Activated T-cell treated with anti-CD3 and anti-CD28 coated beads for 48 hours (primary cell): ENCODE results near the gene TPD52L3.

Experiments
- DNase-seq: peaks from one replicate; pipeline ENCODE4 v3.0.0-alpha.2; 2020; ENCODE audit warnings: low read depth

The TPD52L3 gene

DNA sequence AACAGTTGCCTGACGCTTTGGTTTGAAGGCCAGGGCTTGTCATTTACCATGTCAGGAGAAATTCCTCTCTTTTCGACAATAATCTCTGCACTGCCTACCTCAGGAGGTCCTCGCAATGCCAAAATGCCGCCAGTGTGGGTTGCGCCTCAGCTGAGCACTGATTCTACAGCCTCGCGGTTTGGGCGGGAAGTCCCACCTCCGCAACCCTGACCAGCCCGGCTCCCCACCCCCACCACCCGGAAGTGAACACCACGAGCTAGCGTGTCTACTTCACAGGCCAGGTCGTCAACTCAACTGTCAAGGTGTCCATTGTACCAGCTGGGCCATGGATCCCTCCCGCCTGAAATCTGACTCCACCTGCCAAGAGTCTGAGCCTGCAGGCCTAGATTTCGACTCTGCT lies at the start of gene TPD52L3:
TSS of gene TPD52L3 (plus strand) at position 273 of the 400 bp plus-strand sequence. CDS start 221 bp downstream, outside the sequence.
- no peak for DNase-seq

GRCh38 chr9:6301858-6302257 lies 26.3 kb upstream of the TPD52L3 start:
- no peak for DNase-seq

DNA sequence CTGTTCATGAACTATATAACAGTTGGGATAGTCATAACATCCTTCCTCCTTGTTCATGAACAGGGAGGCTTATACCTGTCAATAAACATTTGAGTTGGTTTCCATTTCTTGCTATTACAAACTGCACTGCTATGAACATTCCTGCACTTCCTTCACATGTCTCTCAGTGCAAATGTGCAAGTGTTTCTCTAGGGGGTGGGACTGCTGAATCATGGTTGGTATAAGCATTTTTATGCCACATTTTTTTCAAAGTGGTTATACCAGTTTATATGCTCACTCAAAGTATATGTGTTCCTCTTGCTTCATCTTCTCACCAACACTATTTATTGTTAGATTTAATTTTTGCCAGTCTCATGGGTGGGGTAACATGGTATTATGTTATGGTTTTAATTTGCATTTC lies 25.8 kb upstream of the TPD52L3 start:
- DNase-seq = no peak

DNA sequence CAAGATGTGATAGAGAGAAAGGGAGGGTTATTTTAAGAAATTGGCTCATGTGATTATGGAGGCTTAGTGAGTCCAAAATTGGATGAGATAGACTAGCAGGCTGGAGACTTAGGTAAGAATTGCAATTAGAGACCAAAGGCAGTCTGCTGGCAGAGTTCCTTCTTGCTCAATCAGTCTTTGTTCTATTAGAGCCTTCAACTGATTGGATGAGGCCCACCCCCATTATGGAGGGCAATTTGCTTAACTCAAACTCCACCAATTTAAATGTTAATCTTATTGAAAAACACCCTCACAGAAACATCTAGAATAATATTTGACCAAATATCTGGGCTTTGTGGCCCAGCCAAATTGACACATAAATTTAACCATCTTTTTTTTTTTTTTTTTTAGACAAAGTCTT lies 23.9 kb upstream of the TPD52L3 start:
- DNase-seq = no peak

DNA sequence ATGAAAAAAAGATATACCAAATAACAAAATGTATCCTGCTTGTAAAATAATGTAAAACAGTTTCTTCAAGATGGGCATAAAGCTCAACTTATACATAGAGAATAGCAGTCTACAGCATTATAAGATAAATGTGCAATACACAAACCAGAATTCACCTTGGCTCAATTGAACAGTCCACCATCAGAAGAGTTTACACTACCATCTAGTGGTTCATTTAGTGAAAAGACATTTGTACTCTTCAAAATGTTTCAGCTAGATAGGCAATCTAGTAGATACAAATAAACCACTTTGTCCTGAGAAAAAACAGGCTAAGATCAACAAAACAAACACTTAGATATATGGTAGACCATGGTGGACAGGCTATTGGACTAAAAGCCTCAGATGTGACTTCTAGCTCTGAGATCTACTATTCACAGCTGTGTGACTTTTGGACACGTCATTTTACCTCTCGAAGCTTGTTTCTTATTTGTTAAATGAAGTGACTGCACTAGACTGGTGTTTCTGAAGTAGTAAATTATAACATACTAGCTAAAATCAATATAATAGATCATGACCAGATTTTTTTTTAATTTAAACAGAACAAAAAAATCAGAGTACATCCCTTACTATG lies 22.1 kb upstream of the TPD52L3 start:
- DNase-seq = no peak

DNA sequence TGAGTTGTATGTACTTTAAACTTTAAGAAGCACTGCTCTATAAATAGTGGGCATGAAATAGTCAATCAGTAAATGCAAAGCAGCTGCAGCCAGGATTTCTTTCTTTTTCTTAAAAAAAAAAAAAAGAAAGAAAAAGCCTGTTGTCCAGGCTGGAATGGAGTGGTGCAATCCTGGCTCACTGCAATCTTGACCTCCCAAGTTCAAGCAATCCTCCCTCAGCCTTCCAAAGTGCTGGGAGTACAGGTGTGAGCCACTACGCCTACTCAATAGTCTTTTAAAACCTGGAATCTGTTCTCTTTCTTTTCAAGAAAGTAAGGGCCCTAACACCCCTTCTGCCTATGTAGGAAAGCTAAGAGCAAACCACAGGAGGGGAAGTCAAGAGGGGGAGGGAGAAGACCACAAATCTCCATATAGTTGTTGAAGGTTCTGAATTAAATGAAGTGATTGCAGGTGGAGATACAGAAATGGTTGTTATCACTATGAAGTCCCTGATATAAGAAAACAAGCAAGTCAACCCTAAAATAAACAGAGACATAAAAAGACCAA lies 20.6 kb upstream of the TPD52L3 start:
- no peak for DNase-seq

DNA sequence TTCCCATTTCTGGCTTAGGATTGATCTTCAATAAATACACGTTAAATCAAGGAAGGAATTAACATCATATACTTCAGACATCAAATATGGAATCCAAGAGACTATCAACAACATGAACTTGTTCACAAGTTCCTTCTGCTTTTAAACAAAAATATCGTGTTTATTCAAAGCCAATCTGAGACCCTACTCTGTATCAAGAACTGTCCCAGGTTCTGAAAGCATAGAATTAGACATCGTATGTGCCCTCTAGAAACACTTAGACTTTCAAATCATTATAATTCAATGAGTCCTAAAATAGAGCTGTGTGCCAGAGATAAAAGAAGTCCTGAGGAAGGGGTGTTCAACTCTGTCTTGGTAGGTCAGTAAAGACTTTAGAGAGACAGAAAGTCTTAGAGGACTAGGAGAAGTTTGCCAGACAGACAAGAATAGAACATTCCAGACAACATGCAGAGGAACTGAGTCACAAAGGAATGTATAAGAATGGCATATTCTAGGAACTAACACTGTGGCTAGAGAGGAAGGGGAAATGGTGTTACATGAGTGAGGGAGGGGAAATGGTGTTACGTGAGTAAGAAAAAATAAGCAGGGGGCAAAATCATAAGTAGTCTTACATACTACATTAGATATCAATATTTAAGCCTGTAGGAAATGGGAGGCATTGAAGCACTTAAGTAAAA lies 2.9 kb downstream of the TPD52L3 start:
- DNase-seq = no peak

DNA sequence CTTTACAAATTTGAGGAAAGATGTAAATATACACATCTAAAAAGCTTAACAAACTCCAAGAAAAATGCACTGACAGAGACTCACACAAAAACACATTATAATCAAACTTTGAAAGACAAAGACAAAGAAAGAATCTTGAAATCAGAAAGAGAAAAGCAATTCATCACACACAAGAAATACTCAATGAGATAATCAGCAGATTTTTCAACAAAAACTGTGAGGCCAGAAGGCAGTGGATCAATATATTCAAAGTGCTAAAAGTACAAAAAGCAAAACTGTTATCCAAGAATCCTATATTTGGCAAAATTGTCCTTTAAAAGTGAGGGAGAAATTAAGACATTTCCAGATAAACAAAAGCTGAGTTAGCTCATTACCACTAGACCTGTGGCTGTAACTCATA lies 6.1 kb downstream of the TPD52L3 start:
- no peak for DNase-seq

DNA sequence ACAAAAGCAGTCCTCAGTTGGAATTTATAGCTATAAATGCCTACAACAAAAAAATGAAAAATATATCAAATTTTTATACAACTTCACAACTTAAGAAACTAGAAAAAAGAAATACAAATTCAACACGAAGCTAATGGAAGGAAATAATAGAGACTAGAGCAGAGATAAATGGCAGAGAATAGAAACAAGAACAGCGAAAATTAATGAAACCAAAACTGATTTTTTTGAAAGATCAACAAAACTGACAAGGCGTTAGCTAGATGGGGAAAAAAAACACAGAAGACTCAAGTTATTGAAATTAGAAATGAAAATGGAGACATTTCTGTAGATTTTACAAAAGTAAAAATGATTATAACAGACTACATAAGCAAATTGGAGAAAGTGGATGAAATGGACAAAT lies 20.6 kb downstream of the TPD52L3 start:
- no peak for DNase-seq

- no peak for DNase-seq
Observed at GRCh38 chr9:6351737-6352136, 23.6 kb downstream of the TPD52L3 start.

DNA sequence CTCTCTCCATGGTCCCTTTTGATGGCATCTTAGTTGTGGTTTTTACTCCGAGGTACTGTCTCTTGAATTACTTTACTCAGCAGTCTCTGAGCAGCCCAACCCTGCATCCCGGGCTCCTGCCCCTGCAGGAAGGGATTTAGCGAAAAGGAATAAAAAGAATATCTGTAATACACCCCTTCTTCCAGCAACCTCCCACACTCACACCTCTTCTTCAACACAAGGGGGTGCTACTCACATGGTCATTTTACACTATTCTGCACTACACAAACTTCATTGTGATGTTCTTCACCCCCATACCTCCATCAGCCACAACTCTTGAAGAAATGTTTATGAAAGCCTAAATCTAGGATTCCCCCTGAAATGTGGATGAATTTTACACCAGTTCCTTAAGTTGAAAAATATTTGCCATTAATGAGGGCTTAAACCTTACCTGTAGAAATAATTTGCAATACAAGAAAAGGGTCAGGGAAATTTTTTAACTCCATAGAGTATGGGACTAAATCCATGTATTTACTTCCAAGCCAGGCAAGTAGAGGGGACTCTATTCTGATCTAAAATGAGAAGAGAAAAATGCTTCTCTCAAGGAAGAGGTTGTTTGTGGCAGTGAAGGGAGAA lies 26.0 kb downstream of the TPD52L3 start:
- DNase-seq = no peak

DNA sequence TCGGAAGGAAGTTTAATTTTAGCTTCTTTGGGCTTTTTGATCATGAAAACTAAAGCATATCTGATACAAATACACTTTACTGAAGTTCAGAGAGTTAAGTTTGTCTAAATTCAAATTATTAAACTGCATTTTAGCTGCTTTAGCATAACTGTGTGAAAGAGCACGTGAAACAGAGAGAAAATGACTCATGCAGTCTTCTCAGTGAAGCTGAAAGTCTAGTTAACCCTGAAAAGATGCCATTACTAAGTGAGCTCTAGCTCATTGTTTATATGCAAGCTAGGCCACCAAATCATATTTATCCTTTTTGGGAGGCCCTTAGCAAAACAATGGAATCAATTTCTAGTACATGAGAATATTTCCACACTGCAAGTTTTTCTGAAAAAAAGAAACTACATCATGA lies 27.6 kb downstream of the TPD52L3 start:
- DNase-seq = no peak

DNA sequence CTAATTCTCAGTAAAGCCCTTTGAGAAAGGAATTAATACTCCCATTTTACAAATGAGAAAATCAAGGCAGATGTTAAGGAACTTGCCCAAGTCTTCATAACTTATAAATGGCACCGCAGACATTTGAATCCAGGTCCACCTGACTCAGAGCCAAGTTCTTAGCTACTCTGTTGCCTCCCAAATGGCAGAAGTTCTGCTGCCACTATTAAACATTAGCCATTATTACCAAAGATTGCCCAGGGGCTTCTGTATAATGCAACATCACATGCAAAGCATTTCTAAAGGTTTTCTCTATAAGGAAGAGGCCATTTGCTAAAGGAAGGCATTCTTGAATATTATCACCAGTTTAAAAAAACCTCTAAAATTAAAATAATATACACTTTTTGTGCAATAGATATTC lies 28.3 kb downstream of the TPD52L3 start:
- DNase-seq = no peak

- DNase-seq = no peak
Observed at GRCh38 chr9:6356904-6357303, 28.7 kb downstream of the TPD52L3 start.

- DNase-seq = no peak
Observed at GRCh38 chr9:6367128-6367890, 39.1 kb downstream of the TPD52L3 start.

- no peak for DNase-seq
Observed at GRCh38 chr9:6368831-6369230, 40.7 kb downstream of the TPD52L3 start.
